HUES48 (cell line): ENCODE measurements around the gene HTR6.

Experiments used
- H3K27ac ChIP-seq: one replicate; pipeline ENCODE4 v1.7.0; 2013; ENCODE audit warnings: low read depth, low read length, inconsistent platforms
- H3K27me3 ChIP-seq: 2 replicates; pipeline ENCODE4 v1.6.1; 2013; ENCODE audit warnings: mild to moderate bottlenecking, low read length; ENCODE audit not compliant: control insufficient read depth, insufficient read depth
- H3K36me3 ChIP-seq: 2 replicates; pipeline ENCODE4 v1.6.1; 2013; ENCODE audit warnings: low read length; ENCODE audit not compliant: control insufficient read depth, insufficient read depth
- H3K4me1 ChIP-seq: 2 replicates; pipeline ENCODE4 v1.6.1; 2013; ENCODE audit warnings: mild to moderate bottlenecking, low read length; ENCODE audit not compliant: control insufficient read depth, insufficient read depth
- H3K4me3 ChIP-seq: 2 replicates; pipeline ENCODE4 v1.5.1; 2013; ENCODE audit warnings: mild to moderate bottlenecking, low read depth, low read length
- H3K9ac ChIP-seq: 2 replicates; pipeline ENCODE4 v1.6.1; 2013; ENCODE audit warnings: mild to moderate bottlenecking, low read depth, low read length, moderate library complexity
- H3K9me3 ChIP-seq: 2 replicates; pipeline ENCODE4 v1.6.1; 2013; ENCODE audit warnings: low read length; ENCODE audit not compliant: control insufficient read depth, insufficient read depth

The HTR6 gene

GRCh38 chr1:19704247-19705113 lies 39.8 kb downstream of the HTR6 start:
- Histone ChIP-seq H3K27me3 (no peaks in the 10 kb centered on the region), H3K27ac (no peak overlapping the region), H3K9me3 (no peaks in the 10 kb centered on the region), H3K4me3 (peak overlapping the region; percentile 38), H3K4me1 (peaks cover 10% of the 10 kb centered on the region), H3K9ac (no peak overlapping the region), H3K36me3 (no peaks in the 10 kb centered on the region)

- Histone ChIP-seq H3K27me3 (no peaks in the 10 kb centered on the region), H3K9ac (no peak overlapping the region)
Observed at GRCh38 chr1:19705464-19705863, 40.8 kb downstream of the HTR6 start.

GRCh38 chr1:19706136-19706535 lies 41.5 kb downstream of the HTR6 start:
- Histone ChIP-seq H3K9ac (no peak overlapping the region), H3K9me3 (no peaks in the 10 kb centered on the region), H3K27me3 (no peaks in the 10 kb centered on the region), H3K4me3 (no peak overlapping the region), H3K4me1 (peaks cover 10% of the 10 kb centered on the region), H3K36me3 (no peaks in the 10 kb centered on the region), H3K27ac (no peak overlapping the region)

More at GRCh38 chr1:19705464-19705863, 40.8 kb downstream of the HTR6 start:
- no peaks in the 10 kb centered on the region for H3K36me3 ChIP-seq
- H3K4me3 ChIP-seq = no peak overlapping the region
- peaks cover 10% of the 10 kb centered on the region for H3K4me1 ChIP-seq
- no peak overlapping the region for H3K27ac ChIP-seq
- no peaks in the 10 kb centered on the region for H3K9me3 ChIP-seq

- Histone ChIP-seq H3K27me3 (no peaks in the 10 kb centered on the region), H3K4me3 (no peak overlapping the region), H3K9me3 (no peaks in the 10 kb centered on the region), H3K4me1 (peaks cover 16% of the 10 kb centered on the region), H3K27ac (no peak overlapping the region), H3K9ac (no peak overlapping the region), H3K36me3 (no peaks in the 10 kb centered on the region)
Observed at GRCh38 chr1:19708567-19709110, 44.0 kb downstream of the HTR6 start.

GRCh38 chr1:19709260-19709793 lies 44.7 kb downstream of the HTR6 start:
- no peaks in the 10 kb centered on the region for H3K9me3 ChIP-seq
- no peaks in the 10 kb centered on the region for H3K27me3 ChIP-seq
- no peak overlapping the region for H3K4me3 ChIP-seq
- no peaks in the 10 kb centered on the region for H3K36me3 ChIP-seq
- H3K27ac ChIP-seq = no peak overlapping the region
- H3K4me1 ChIP-seq = peaks cover 10% of the 10 kb centered on the region
- no peak overlapping the region for H3K9ac ChIP-seq

- Histone ChIP-seq H3K27ac (no peak overlapping the region), H3K27me3 (no peaks in the 10 kb centered on the region), H3K36me3 (no peaks in the 10 kb centered on the region), H3K9me3 (no peaks in the 10 kb centered on the region), H3K4me1 (peaks cover 8% of the 10 kb centered on the region), H3K9ac (no peak overlapping the region), H3K4me3 (no peak overlapping the region)
Observed at GRCh38 chr1:19710825-19711611, 46.3 kb downstream of the HTR6 start.

- H3K27me3 ChIP-seq = no peaks in the 10 kb centered on the region
- H3K9me3 ChIP-seq = no peaks in the 10 kb centered on the region
- H3K27ac ChIP-seq = no peak overlapping the region
- no peak overlapping the region for H3K9ac ChIP-seq
- H3K36me3 ChIP-seq = no peaks in the 10 kb centered on the region
- peaks cover 8% of the 10 kb centered on the region for H3K4me1 ChIP-seq
- no peak overlapping the region for H3K4me3 ChIP-seq
Observed at GRCh38 chr1:19712928-19713327, 48.3 kb downstream of the HTR6 start.

GRCh38 chr1:19715334-19716203 lies 50.9 kb downstream of the HTR6 start:
- Histone ChIP-seq H3K27ac (no peak overlapping the region), H3K27me3 (no peaks in the 10 kb centered on the region), H3K36me3 (no peaks in the 10 kb centered on the region), H3K4me3 (no peak overlapping the region), H3K9me3 (no peaks in the 10 kb centered on the region), H3K4me1 (peaks cover 8% of the 10 kb centered on the region), H3K9ac (no peak overlapping the region)

- peaks cover 14% of the 10 kb centered on the region for H3K4me1 ChIP-seq
- H3K9ac ChIP-seq = no peak overlapping the region
- H3K27me3 ChIP-seq = no peaks in the 10 kb centered on the region
- no peak overlapping the region for H3K27ac ChIP-seq
- no peaks in the 10 kb centered on the region for H3K36me3 ChIP-seq
- H3K4me3 ChIP-seq = no peak overlapping the region
- H3K9me3 ChIP-seq = no peaks in the 10 kb centered on the region
Observed at GRCh38 chr1:19717467-19717866, 52.8 kb downstream of the HTR6 start.

- Histone ChIP-seq H3K9ac (no peak overlapping the region), H3K4me3 (no peak overlapping the region), H3K36me3 (no peaks in the 10 kb centered on the region), H3K4me1 (peaks cover 8% of the 10 kb centered on the region), H3K9me3 (no peaks in the 10 kb centered on the region), H3K27ac (no peak overlapping the region), H3K27me3 (no peaks in the 10 kb centered on the region)
Observed at GRCh38 chr1:19720174-19720573, 55.5 kb downstream of the HTR6 start.
